Parathyroid adenoma (tissue), 2 donors: Measurements from ENCODE around the gene CAPZB.

Experiments used
- H2AFZ ChIP-seq: fragments of 300-600 bp; sonication (generic); one replicate; pipeline ENCODE4 v1.7.0; 2017; ENCODE audit warnings: antibody characterized with exemption, mild to moderate bottlenecking
- H3K27ac ChIP-seq: fragments of 300-600 bp; sonication (generic); one replicate; pipeline ENCODE4 v1.7.0; 2017
- H3K27me3 ChIP-seq: fragments of 300-600 bp; sonication (generic); one replicate; pipeline ENCODE4 v1.7.0; 2017; ENCODE audit warnings: low read length; ENCODE audit not compliant: control insufficient read depth, insufficient read depth
- H3K36me3 ChIP-seq: fragments of 300-600 bp; sonication (generic); one replicate; pipeline ENCODE4 v1.7.0; 2017; ENCODE audit warnings: low read length; ENCODE audit not compliant: control insufficient read depth, insufficient read depth
- H3K4me1 ChIP-seq: fragments of 300-600 bp; sonication (generic); one replicate; pipeline ENCODE4 v1.7.0; 2017; ENCODE audit warnings: control low read depth
- H3K4me2 ChIP-seq: fragments of 300-600 bp; sonication (generic); one replicate; pipeline ENCODE4 v1.7.0; 2017; ENCODE audit warnings: low read length
- H3K4me3 ChIP-seq: fragments of 300-600 bp; sonication (generic); one replicate; pipeline ENCODE4 v1.7.0; 2017; ENCODE audit warnings: low read depth, low read length
- H3K79me2 ChIP-seq: fragments of 300-600 bp; sonication (generic); one replicate; pipeline ENCODE4 v1.7.0; 2017; ENCODE audit warnings: control low read depth
- H3K9ac ChIP-seq: fragments of 300-600 bp; sonication (generic); one replicate; pipeline ENCODE4 v1.7.0; 2017; ENCODE audit warnings: mild to moderate bottlenecking
- H3K9me3 ChIP-seq: fragments of 300-600 bp; sonication (generic); one replicate; pipeline ENCODE4 v1.7.0; 2017; ENCODE audit warnings: low read length; ENCODE audit not compliant: control insufficient read depth
- CTCF ChIP-seq: fragments of 300-600 bp; sonication (generic); IDR thresholded peaks from one replicate; pipeline ENCODE4 v1.7.0; 2017; ENCODE audit warnings: antibody characterized with exemption, mild to moderate bottlenecking
- donor health status: primary hyperparathyroidism.

The CAPZB gene

DNA sequence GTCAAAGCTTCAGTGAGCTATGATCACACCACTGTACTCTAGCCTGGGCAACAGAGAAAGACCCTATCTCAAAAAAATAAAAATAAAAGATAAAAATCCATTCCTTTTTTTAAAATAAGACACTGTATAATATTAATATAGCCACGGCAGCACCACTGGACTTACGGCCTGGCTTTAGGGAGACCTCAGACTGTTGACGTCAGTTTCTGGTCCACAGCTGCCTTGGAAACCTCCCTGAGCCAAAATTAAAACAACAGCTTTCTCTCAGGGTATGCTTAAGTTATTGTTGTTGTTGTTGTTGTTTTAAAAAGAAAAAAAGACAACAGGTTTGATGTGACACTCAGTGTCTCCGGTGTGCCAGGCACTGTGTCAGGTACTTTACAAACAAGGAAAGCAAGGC lies 42.0 kb downstream of the CAPZB start:
- no peak overlapping the region for H2AFZ ChIP-seq
- no peaks in the 10 kb centered on the region for H3K27me3 ChIP-seq
- no peak overlapping the region for H3K4me2 ChIP-seq
- no peak overlapping the region for H3K9ac ChIP-seq
- H3K36me3 ChIP-seq, result no peaks in the 10 kb centered on the region
- H3K4me1 ChIP-seq, result peaks cover 6% of the 10 kb centered on the region
- no peak overlapping the region for H3K4me3 ChIP-seq
- no peak overlapping the region for H3K27ac ChIP-seq
- TF ChIP-seq CTCF, result no peak
- no peaks in the 10 kb centered on the region for H3K9me3 ChIP-seq
- peaks cover 28% of the 10 kb centered on the region for H3K79me2 ChIP-seq

DNA sequence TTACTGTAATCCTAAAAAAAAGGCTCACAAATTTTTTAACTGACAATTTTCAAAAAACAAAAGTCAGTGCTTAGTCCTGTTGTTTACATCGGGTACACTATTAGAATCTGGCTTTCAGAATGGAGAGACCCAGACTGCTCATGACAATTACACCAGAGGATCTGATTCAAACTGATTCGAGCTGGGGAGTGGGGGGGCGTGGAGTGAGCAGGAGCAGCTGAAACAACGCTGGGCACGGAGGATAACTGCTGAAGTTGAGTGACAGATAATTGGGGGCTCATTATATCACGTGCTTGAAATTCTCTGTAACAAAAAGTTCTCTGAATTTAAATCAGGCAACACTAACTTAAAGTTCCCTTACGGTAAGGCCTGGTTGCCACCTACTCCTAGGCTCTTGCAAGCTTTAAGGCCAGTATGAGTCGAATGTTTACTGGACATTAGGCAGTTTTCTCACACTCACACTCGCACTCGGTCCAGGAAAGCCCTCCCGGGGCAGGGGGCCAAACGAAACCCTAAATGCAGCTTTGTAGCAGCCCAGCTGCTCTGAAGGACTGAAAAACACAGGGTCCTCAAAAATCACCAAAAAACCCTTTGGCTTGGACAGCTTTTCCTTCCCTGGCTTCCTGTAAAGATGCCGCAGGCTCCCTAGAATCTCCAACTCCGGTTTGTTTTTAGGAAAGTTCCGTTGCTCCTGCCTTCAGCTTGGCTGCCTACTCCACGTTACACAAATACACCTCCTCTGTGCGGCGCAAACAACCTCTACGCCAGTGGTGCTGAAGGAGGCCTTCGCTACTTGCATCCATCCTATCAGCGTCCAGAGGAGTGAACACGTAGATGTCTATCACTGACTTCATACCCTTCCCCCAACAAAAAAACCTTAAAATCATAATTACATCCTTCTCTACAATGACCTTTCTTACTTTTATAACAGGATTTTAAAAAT lies 42.9 kb downstream of the CAPZB start:
- Histone ChIP-seq H3K4me1 (peaks cover 6% of the 10 kb centered on the region), H3K4me2 (no peak overlapping the region), H2AFZ (no peak overlapping the region), H3K27me3 (no peaks in the 10 kb centered on the region), H3K9ac (no peak overlapping the region), H3K36me3 (no peaks in the 10 kb centered on the region), H3K9me3 (no peaks in the 10 kb centered on the region), H3K4me3 (no peak overlapping the region), H3K79me2 (peaks cover 22% of the 10 kb centered on the region), H3K27ac (no peak overlapping the region)
- TF ChIP-seq CTCF, result no peak

GRCh38 chr1:19441048-19441780 lies 44.1 kb downstream of the CAPZB start:
- H3K36me3 ChIP-seq, result no peaks in the 10 kb centered on the region
- H3K9me3 ChIP-seq, result no peaks in the 10 kb centered on the region
- H3K9ac ChIP-seq, result no peak overlapping the region
- no peak overlapping the region for H3K4me2 ChIP-seq
- TF ChIP-seq CTCF, result no peak
- H3K27ac ChIP-seq, result no peak overlapping the region
- peaks cover 17% of the 10 kb centered on the region for H3K4me1 ChIP-seq
- peaks cover 21% of the 10 kb centered on the region for H3K79me2 ChIP-seq
- no peak overlapping the region for H2AFZ ChIP-seq
- no peak overlapping the region for H3K4me3 ChIP-seq
- H3K27me3 ChIP-seq, result no peaks in the 10 kb centered on the region

DNA sequence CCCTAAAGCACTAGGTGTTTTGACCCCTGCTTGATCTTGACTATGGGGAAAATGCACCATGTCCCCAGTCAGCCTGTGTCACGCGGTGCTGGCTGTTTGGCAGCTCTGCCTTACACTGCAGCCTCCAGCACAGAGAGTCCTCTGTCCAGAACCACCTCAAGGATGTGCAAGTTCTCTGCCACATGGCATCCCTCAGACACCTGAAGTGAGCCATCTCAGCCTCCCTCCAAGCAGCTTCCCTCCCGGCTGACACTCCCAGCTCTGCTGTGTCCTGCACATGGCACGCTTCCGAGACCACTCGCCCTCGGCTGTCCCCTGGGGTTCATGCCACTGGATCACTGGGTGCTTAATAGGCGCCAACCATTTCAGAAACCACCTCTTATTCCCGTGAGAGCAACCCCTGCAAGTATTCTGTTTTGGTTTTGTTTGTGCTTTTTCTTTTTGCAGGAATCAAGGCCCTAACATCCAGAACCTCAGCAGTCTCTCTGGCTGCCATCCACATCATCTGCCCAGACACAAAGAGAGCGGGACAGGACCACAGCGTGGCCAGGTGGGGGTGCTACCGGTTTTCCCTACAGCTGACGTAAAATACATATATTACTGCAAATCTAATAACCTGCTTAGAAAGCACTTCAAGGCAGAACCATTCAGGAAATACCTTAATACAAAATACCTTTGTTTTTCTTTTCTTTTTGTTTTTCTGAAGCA lies 45.7 kb downstream of the CAPZB start:
- Histone ChIP-seq H2AFZ (no peak overlapping the region), H3K27ac (no peak overlapping the region), H3K27me3 (no peaks in the 10 kb centered on the region), H3K4me2 (no peak overlapping the region), H3K9me3 (no peaks in the 10 kb centered on the region), H3K9ac (no peak overlapping the region), H3K79me2 (peaks cover 21% of the 10 kb centered on the region), H3K4me1 (peaks cover 18% of the 10 kb centered on the region), H3K4me3 (no peak overlapping the region), H3K36me3 (no peaks in the 10 kb centered on the region)
- no peak for TF ChIP-seq CTCF
